GM18520 (cell line): ENCODE data around the gene TBC1D22A.
A peak's percentile ranks its signal among the peaks of the same experiment; 100 is the strongest.

Source experiments
- ATAC-seq: cut with Tn5 transposase; IDR thresholded peaks from one replicate; pipeline ENCODE4 v1.9.1; 2021; ENCODE audit not compliant: unreplicated experiment

Gene TBC1D22A

GRCh38 chr22:46923394-46923793 is 160.9 kb downstream of the TBC1D22A start:
- ATAC-seq: no peak

DNA sequence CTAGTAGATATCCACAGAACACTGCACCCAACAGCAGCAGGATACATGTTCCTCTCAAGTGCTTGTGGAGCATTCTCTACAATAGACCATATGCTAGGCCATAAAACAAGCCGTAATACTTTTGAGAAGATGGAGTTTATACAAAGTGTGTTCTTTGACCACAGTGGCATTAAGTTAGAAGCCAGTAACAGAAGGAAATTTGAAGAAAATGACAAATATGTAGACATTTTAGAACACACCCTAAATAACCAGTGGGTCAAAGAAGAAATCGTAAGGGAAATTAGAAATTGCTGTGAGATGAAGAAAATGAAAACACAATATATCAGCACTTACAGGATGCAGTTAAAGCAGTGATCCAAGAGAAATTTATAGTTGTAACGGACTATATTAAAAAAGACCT is 163.4 kb downstream of the TBC1D22A start:
- ATAC-seq: no peak

DNA sequence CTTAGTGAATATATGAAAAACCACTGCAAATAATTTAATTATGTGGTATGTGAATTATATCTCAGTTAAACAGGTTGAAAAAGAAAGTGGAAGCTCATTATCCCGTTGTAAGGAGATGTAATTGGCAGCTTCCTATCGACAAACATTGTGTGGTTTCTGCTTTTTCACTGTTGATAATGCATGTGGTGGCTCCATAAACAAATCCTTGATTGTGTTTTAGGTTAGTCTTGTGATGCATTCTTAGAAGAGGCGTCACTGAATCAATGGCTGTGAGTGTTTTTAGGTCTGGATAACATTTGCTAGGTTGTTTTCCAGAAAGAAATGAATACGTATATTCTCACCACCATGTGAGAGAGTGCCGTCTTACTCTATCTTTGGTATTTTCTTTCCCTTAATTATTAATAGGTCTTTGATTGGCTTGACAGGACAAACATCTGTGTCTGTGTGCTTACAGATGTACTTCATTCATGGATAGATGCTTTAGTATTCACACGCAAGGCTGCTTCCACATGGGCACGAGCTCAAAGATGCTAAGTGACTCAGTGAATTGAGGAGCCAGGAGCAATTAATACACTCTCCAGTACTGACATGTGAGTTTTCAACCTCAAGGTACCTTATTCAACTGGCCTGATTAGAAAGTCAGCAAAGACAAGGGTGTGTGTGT is 166.7 kb downstream of the TBC1D22A start:
- no peak for ATAC-seq

- ATAC-seq: no peak
These were observed 167.3 kb downstream of the TBC1D22A start for GRCh38 chr22:46929710-46930204.

DNA sequence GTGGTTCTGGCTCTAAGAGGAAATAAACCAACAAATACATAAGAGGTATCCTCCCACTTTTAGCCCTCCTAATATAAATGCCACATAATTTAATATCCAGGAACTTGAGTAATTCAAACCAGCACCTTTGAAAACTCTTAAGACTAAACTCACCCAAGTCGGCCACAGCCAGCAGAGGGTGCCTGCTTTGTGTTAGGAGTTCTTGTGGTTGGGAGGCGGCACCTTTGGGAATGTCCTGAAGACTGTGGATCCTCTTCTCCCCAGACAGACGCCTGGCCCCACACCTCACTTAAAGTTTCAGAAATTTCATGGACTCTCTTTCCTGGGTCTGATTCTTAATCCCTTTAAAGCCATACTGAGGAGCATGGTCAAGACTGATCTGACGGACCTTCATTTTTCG is 169.0 kb downstream of the TBC1D22A start:
- ATAC-seq: no peak

DNA sequence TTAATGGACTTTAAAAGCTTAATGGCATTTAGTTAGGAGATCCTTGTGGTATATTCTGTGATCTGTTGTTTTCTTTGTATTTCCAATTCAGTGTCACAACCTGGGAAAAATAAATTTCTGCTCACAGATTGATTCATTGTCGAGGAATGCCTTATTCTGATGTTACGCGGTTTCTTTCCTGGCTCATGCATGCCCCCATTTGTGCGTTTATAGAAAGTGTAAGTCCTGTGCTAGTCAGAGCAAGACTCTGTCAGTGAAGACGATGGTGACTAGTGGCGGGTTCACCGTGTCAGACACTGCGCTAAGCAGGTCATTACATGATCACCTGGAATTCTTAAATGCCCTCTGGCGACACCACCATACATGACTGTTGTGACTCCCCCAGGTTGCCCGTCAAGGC is 169.4 kb downstream of the TBC1D22A start:
- no peak for ATAC-seq

- ATAC-seq: no peak
These were observed 170.8 kb downstream of the TBC1D22A start for GRCh38 chr22:46933040-46933930.

DNA sequence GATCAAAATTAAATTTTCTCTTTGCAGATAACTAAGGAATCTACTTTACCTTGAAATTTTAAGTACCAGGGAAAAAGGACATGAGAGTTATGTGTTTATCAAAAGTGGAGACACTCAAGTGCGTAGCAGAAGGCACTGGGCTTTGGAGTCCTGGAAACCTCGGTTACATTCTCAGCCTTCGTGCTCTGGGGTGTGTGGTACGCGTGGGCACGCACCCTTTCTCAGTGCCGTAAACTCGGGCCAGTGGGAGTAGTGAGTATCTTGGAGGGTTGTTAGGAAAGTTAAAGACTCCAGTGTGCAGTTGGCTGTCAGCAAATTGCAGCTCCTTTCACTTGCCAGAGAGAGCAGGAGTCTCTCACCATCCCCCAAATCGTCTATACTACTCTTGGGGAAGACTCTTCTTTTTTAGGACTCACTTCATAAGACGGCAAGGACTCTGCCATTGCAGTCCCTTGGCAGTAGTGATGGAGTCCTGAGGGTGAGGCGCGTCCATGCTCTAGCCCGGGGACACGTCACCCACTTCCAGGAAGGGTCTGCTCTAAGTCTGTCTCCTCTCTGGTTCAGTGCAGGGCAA is 171.8 kb downstream of the TBC1D22A start:
- ATAC-seq: no peak

DNA sequence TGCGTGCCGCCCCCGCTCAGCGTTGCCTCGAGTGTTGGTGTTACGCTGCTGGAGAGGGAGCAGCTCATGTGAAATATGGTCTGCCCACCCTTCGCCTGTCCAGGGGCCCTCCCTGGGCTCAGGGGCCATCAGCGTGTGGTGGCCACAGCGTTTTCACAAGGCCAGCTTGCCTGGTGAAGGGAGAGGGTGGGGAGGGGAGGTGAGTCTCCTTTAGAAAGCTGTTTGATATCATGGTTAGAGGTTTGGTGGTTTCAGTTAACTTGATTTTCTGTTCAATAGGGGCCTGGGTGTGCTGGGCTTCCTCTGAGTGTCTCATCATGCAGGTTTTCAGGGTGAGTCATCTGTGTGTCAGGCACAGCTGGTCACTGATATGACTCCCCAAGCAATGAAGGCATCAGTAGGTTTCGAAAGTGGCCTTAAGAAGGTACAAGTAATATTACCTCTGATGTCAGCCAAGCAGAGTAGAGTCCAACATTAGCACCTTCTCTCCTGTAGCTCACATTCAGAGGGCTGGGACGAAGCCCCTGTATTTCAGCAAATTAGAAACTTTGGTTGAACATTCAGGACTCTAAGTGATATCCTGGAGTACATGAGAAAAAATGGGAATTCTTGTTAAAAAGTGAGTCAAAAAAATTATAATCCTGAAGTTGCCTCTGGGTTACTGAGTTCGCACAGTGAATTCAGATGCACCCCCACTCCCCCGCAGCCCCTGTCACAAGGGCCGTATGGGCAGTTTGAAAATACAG is 172.5 kb downstream of the TBC1D22A start:
- ATAC-seq: peak; percentile 61

GRCh38 chr22:46935506-46936377 is 173.3 kb downstream of the TBC1D22A start:
- ATAC-seq: no peak

DNA sequence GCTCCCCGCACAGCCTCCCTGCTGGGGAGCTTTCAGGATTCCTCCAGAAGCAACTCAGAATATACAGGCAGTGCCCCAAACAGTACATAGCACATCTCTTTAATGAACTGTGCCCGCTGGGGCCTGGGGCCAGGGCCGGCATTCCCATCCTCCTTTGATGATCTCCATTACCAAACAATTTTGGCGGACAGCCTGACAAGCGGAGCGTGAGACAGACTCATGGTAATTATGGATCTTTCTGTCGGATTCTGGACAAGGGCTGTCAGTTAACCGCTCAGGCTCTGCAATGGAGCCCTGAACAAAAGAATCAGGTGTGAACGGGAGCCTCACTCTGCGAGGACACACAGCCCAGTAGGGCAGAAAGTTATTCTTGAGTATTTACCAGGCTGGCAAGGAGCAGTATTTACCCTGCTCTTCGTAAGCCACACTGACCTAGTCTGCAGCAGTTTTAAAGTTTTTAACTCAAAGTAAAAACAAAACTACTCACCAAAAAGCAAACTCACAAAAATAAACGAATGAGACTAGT is 174.0 kb downstream of the TBC1D22A start:
- no peak for ATAC-seq

- ATAC-seq: no peak
These were observed 174.7 kb downstream of the TBC1D22A start for GRCh38 chr22:46937185-46937584.

DNA sequence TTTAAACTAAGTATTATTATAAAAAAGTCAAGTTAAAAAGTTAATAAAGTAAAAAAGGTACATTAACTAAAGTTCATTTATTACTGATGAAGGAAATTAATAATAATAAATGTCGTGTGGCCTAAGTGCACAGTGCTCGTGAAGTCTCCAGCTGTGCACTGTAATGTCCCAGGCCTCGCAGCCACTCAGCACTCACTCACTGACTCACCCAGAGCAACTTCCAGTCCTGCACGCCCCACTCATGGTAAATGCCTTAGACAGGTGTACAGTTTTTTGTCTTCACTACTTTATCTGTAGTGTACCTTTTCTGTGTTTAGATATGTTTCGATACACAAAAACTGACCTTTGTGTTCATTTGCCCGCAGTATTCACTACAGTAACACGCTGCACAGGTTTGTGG is 175.5 kb downstream of the TBC1D22A start:
- no peak for ATAC-seq

DNA sequence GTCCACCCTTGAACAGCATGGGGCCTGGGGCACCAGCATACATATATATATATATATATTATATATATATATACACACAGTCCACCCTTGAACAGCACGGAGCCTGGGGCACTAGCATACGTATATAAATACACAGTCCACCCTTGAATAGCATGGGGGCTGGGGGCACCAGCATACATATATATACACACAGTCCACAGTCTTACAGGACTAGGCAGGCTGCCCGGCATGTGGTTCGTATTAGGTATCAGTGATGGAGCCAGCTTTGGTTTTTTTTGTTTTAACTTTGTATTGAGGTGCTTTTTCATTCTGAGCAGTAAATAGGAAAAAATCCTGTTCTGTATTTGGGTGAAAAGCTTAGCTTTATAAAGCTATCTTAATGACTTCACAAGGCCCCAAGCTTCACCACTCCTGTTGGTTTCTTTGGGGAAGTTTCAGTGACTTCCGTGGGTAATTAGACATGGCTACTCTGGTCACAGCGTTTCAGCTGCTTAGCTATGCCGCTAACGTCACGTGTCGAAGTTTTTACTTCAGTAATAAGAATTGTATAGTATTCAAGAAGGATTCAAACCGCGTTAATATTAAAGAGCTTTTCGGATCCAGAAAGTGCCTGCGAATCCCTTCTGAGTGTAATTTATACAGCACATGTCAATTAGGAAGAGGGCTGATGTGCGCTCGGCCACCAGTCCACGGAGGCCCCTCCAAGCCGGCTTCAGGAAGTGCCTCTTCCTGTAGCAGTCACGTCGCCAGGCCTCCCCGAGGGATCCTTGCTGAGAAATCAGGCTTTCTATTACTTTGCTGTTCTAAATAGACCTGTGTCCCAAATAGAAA is 179.7 kb downstream of the TBC1D22A start:
- ATAC-seq: no peak

GRCh38 chr22:46942799-46943785 is 180.6 kb downstream of the TBC1D22A start:
- no peak for ATAC-seq

- no peak for ATAC-seq
These were observed 183.0 kb downstream of the TBC1D22A start for GRCh38 chr22:46945481-46945880.

DNA sequence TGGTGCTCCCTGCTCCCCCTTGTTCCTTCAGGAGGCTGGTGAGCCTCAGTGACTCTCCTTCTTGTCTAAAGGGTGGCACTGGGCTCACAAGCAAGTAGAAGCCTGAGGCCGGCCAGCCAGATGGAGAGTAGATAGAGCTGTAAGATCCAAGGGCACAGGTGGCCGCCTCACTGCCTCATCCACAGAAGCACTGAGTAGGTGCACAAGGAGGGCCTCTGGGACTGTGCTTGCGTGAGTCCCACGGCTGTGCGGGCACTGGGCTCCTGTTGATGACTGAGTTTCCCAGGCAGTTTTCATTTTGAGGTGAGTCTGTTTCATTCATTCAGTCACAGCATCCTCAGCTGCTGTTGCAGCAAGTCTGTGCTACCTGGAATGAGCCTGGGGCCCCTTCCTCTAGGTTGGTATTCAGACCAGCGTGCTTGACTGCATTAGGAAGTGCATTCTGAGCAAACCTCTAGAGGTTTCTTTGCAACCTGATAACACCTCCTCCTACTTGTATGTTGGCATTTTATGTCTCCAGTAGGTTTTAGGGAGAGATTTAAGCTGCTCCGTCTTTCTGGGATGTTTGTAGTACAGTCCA is 184.0 kb downstream of the TBC1D22A start:
- ATAC-seq: no peak
